ENCODE results near the gene RNF8.

DNA sequence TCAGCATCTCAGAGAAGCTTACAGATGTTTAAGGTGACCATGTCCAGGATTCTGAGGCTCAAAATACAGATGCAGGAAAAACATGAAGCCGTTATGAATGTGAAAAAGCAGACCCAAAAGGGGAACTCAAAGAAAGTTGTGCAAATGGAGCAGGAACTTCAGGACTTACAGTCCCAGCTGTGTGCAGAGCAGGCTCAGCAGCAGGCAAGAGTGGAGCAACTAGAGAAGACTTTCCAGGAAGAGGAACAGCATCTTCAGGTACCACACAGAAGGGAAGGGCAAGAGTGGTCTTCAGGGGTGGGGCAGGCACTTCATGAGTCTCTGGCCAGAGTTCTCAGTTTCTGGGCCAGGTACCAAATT is 15.2 kb downstream of the RNF8 start:
- TF ChIP-seq, protein P1, sequence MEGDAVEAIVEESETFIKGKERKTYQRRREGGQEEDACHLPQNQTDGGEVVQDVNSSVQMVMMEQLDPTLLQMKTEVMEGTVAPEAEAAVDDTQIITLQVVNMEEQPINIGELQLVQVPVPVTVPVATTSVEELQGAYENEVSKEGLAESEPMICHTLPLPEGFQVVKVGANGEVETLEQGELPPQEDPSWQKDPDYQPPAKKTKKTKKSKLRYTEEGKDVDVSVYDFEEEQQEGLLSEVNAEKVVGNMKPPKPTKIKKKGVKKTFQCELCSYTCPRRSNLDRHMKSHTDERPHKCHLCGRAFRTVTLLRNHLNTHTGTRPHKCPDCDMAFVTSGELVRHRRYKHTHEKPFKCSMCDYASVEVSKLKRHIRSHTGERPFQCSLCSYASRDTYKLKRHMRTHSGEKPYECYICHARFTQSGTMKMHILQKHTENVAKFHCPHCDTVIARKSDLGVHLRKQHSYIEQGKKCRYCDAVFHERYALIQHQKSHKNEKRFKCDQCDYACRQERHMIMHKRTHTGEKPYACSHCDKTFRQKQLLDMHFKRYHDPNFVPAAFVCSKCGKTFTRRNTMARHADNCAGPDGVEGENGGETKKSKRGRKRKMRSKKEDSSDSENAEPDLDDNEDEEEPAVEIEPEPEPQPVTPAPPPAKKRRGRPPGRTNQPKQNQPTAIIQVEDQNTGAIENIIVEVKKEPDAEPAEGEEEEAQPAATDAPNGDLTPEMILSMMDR (IDR thresholded peaks at IDR 0.05) = no peak
- no peak for TF ChIP-seq POLR2A (IDR thresholded peaks at IDR 0.05)
